HepG2 (cell line): Measurements from ENCODE around the gene NCBP1. TPM values are rescaled to one million over a fixed set of nuclear protein-coding genes. Genes with fewer than 3 reads are reported as not detected.

Experiments
- CCDC6 ChIP-seq: sonication (generic); formaldehyde crosslinking; IDR thresholded peaks from 2 replicates; pipeline ENCODE4 v1.8.1; 2022; ENCODE audit warnings: mild to moderate bottlenecking, missing genetic modification reagents, moderate library complexity
- CHD2 ChIP-seq: IDR thresholded peaks from 2 replicates; pipeline ENCODE4 v1.6.1; 2011; ENCODE audit warnings: low read depth, low read length, improper control_type of control experiment
- GATA4 ChIP-seq: sonication (generic); IDR thresholded peaks from 2 replicates; pipeline ENCODE4 v1.6.1; 2016; ENCODE audit warnings: antibody characterized with exemption, low read depth, borderline replicate concordance
- ISL2 ChIP-seq: sonication (generic); formaldehyde crosslinking; IDR thresholded peaks from 2 replicates; pipeline ENCODE4 v1.5.0; 2020; ENCODE audit warnings: missing genetic modification reagents
- JUND ChIP-seq: sonication (generic); formaldehyde crosslinking; IDR thresholded peaks from 2 replicates; pipeline ENCODE4 v1.8.0; 2022; ENCODE audit warnings: mild to moderate bottlenecking, missing genetic modification reagents
- NFKBIZ ChIP-seq: IDR thresholded peaks from 2 replicates; pipeline ENCODE4 v1.6.1; 2018; ENCODE audit warnings: missing genetic modification reagents, missing compliant biosample characterization
- ONECUT2 ChIP-seq: sonication (generic); formaldehyde crosslinking; IDR thresholded peaks from 2 replicates; pipeline ENCODE4 v1.4.0; 2020; ENCODE audit warnings: missing genetic modification reagents
- SIN3B ChIP-seq: fragments of 150-350 bp; IDR thresholded peaks from 2 replicates; pipeline ENCODE4 v1.6.1; 2014; ENCODE audit warnings: low read length
- SRSF4 ChIP-seq: fragments of 200-400 bp; formaldehyde crosslinking; IDR thresholded peaks from one replicate; pipeline ENCODE4 v1.6.1; 2018; ENCODE audit warnings: mild to moderate bottlenecking, low read depth, low read length, moderate library complexity; ENCODE audit not compliant: poor library complexity, severe bottlenecking
- TP53 ChIP-seq: sonication (generic); formaldehyde crosslinking; conservative IDR thresholded peaks from 2 replicates; pipeline ENCODE4 v1.4.0; 2020; ENCODE audit warnings: missing genetic modification reagents
- WIZ ChIP-seq: sonication (generic); formaldehyde crosslinking; IDR thresholded peaks from 2 replicates; pipeline ENCODE4 v1.5.1; 2020; ENCODE audit warnings: mild to moderate bottlenecking, missing genetic modification reagents
- ZNF446 ChIP-seq: sonication (generic); formaldehyde crosslinking; IDR thresholded peaks from 2 replicates; pipeline ENCODE4 v1.5.0; 2020; ENCODE audit warnings: mild to moderate bottlenecking, missing genetic modification reagents
- ZNF570 ChIP-seq: sonication (generic); formaldehyde crosslinking; IDR thresholded peaks from 2 replicates; pipeline ENCODE4 v1.4.0; 2020; ENCODE audit warnings: mild to moderate bottlenecking, missing genetic modification reagents, borderline replicate concordance
- ZNF777 ChIP-seq: sonication (generic); formaldehyde crosslinking; IDR thresholded peaks from 2 replicates; pipeline ENCODE4 v1.4.0; 2020; ENCODE audit warnings: missing genetic modification reagents
- ZNF780A ChIP-seq: sonication (generic); formaldehyde crosslinking; IDR thresholded peaks from 2 replicates; pipeline ENCODE4 v1.8.0; 2022; ENCODE audit warnings: mild to moderate bottlenecking, missing genetic modification reagents, moderate library complexity
- ZSCAN29 ChIP-seq: sonication (generic); formaldehyde crosslinking; conservative IDR thresholded peaks from 2 replicates; pipeline ENCODE4 v1.4.0; 2020; ENCODE audit warnings: mild to moderate bottlenecking, missing genetic modification reagents
- polyA plus RNA-seq, 8 experiments: library from polyadenylated mRNA; depleted of rRNA in 3 of 8; stranded (reverse) in 7 of 8; unstranded in 1 of 8; fragments of >200 nt; fragmentation: Illumina TruSeq in 4 of 8; extraction: Trizol in 4 of 8; gene quantifications; 2 replicates each; pipeline versions ENCODE4 v1.2.1 to v1.2.3, GENCODE V29; 2011 to 2016; ENCODE audit warnings: low read depth in 4 of 8, missing spikeins in 1 of 8, mixed read lengths in 1 of 8; ENCODE audit not compliant: insufficient read depth in 1 of 8
- total RNA-seq, 5 experiments: library from RNA; depleted of rRNA; stranded (reverse); fragments of >200 nt; fragmentation: Illumina TruSeq; extraction: Trizol; gene quantifications; 2 replicates each; pipeline ENCODE4 v1.2.3, GENCODE V29; 2016; ENCODE audit warnings: low read depth in 1 of 5
- TF ChIP-seq, protein P1 (sequence below): sonication (generic); formaldehyde crosslinking; IDR thresholded peaks from 2 replicates; pipeline ENCODE4 v1.9.0; 2021; ENCODE audit warnings: missing genetic modification reagents, mild to moderate bottlenecking, borderline replicate concordance
- TF ChIP-seq, protein P2 (sequence below): sonication (generic); formaldehyde crosslinking; IDR thresholded peaks from 2 replicates; pipeline ENCODE4 v1.5.1; 2020; ENCODE audit warnings: mild to moderate bottlenecking, moderate library complexity, missing genetic modification reagents
- TF ChIP-seq, protein P3 (sequence below): IDR thresholded peaks from 2 replicates; pipeline ENCODE4 v1.6.1; 2016; ENCODE audit warnings: low read depth, control low read depth
- TF ChIP-seq, protein P4 (sequence below): sonication (generic); formaldehyde crosslinking; IDR thresholded peaks from 2 replicates; pipeline ENCODE4 v1.4.0; 2020; ENCODE audit warnings: missing genetic modification reagents

Gene NCBP1
- total and polyA plus RNA-seq, 2 of the 13 experiments (the other 11 are each of a cell fraction or from before 2014, with no cell fraction given) = 13.3 to 40.2 TPM

DNA sequence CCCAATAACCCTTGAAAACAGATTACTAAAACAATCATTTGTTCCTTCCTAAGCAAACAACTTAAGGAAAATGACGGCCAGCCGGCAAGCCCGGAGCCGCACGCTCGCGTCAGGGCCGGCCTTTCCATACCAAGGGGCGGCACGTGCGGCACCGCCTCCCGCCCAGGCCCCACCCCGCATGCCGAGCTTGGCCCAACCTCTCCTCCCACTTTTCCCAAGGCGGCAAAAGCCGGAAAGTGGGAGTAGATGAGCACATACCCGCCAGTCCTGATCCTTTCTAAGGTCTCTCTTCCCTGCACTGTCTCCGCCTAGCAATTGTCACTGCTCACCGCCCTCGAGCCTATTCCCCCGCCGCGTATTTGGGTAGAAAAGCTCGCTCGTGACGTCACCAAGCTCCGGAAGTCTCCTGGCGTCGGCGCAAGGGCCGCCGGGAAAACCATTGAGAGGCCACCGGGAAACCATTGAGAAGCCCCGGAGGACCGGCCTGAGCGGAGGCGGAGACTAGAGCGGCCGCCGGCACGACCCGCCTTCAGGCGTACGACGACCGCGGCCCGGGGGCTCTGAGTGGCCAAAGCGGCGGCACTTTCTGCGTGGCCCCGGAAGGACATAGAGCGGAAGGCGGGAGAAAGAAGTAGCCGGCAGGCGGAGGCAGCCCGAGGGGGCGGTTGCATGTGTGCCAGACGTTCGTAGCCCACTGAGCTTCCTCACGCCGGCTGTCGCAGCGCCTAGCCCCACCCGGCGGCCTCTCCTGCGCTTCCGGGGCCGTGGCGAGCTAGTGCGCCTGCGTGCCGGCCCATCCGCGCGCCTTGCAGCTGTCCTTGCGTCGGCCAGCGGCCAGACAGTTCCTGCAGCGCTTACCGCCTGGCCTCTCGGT is at the start of gene NCBP1, which contains the start of gene TSTD2 (continued):
- TF ChIP-seq ZNF570 (no peak), ZNF446 (CRISPR knock-in tag) (no peak), SIN3B (no peak), ZNF777 (CRISPR knock-in tag) (peak; percentile 64), JUND (CRISPR knock-in tag) (no peak), CHD2 (no peak), SRSF4 (no peak), ONECUT2 (CRISPR knock-in tag) (0 out of 2 replicates have a peak, but pooled peaks have one; percentile 9), NFKBIZ (no peak; the same call in 1 of the 2 replicates), ISL2 (peak; percentile 53), TP53 (peak; percentile 50), ZNF780A (no peak), GATA4 (peak; percentile 31; the same call in 1 of the 2 replicates), ZSCAN29 (CRISPR knock-in tag) (no peak; the same call in 1 of the 2 replicates), WIZ (CRISPR knock-in tag) (no peak), CCDC6 (CRISPR knock-in tag) (peak; percentile 88)
- TF ChIP-seq, protein P1, sequence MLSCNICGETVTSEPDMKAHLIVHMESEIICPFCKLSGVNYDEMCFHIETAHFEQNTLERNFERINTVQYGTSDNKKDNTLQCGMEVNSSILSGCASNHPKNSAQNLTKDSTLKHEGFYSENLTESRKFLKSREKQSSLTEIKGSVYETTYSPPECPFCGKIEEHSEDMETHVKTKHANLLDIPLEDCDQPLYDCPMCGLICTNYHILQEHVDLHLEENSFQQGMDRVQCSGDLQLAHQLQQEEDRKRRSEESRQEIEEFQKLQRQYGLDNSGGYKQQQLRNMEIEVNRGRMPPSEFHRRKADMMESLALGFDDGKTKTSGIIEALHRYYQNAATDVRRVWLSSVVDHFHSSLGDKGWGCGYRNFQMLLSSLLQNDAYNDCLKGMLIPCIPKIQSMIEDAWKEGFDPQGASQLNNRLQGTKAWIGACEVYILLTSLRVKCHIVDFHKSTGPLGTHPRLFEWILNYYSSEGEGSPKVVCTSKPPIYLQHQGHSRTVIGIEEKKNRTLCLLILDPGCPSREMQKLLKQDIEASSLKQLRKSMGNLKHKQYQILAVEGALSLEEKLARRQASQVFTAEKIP (CRISPR knock-in tag) = no peak
- TF ChIP-seq, protein P2, sequence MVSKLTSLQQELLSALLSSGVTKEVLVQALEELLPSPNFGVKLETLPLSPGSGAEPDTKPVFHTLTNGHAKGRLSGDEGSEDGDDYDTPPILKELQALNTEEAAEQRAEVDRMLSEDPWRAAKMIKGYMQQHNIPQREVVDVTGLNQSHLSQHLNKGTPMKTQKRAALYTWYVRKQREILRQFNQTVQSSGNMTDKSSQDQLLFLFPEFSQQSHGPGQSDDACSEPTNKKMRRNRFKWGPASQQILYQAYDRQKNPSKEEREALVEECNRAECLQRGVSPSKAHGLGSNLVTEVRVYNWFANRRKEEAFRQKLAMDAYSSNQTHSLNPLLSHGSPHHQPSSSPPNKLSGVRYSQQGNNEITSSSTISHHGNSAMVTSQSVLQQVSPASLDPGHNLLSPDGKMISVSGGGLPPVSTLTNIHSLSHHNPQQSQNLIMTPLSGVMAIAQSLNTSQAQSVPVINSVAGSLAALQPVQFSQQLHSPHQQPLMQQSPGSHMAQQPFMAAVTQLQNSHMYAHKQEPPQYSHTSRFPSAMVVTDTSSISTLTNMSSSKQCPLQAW = no peak
- TF ChIP-seq, protein P3, sequence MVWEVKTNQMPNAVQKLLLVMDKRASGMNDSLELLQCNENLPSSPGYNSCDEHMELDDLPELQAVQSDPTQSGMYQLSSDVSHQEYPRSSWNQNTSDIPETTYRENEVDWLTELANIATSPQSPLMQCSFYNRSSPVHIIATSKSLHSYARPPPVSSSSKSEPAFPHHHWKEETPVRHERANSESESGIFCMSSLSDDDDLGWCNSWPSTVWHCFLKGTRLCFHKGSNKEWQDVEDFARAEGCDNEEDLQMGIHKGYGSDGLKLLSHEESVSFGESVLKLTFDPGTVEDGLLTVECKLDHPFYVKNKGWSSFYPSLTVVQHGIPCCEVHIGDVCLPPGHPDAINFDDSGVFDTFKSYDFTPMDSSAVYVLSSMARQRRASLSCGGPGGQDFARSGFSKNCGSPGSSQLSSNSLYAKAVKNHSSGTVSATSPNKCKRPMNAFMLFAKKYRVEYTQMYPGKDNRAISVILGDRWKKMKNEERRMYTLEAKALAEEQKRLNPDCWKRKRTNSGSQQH (CRISPR knock-in tag) = peak; percentile 30; the same call in 1 of the 2 replicates
- TF ChIP-seq, protein P4, sequence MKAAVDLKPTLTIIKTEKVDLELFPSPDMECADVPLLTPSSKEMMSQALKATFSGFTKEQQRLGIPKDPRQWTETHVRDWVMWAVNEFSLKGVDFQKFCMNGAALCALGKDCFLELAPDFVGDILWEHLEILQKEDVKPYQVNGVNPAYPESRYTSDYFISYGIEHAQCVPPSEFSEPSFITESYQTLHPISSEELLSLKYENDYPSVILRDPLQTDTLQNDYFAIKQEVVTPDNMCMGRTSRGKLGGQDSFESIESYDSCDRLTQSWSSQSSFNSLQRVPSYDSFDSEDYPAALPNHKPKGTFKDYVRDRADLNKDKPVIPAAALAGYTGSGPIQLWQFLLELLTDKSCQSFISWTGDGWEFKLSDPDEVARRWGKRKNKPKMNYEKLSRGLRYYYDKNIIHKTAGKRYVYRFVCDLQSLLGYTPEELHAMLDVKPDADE = peak; percentile 58; the same call in 1 of the 2 replicates
